Spleen (tissue), 7 donors: Measurements from ENCODE around the gene MPDU1.

ENCODE experiments used
- CTCF ChIP-seq, 11 experiments: fragments of 200-600 bp in 7 of 11; fragments of 450-650 bp in 4 of 11; sonication (generic) in 4 of 11; IDR thresholded peaks in 8 of 11; conservative IDR thresholded peaks in 3 of 11; 1 replicate in 7 of 11; 2 replicates in 4 of 11; pipeline versions ENCODE4 v1.4.0 to v1.8.0; 2016 to 2021; ENCODE audit warnings: antibody characterized with exemption in 11 of 11, inconsistent platforms in 4 of 11, mild to moderate bottlenecking in 1 of 11
- POLR2A ChIP-seq, 3 donors: fragments of 450-650 bp; IDR thresholded peaks; one replicate each; pipeline ENCODE4 v1.5.1; 2017; ENCODE audit warnings: antibody characterized with exemption in 3 of 3, mild to moderate bottlenecking in 1 of 3
- POLR2AphosphoS5 ChIP-seq, 3 donors: sonication (generic); formaldehyde crosslinking; IDR thresholded peaks; one replicate each; pipeline ENCODE4 v1.5.1; 2017; ENCODE audit warnings: antibody characterized with exemption in 3 of 3
- donor health status: DM: no; HTN: no; CAD: no; lungs with moderate emphysema.
- donor health status: DM: no; HTN: no; CAD: no.
- donor health status: DM: no; HTN: no; CAD: no.

- peak in 2 of 3 donors; percentile 50 to 51 for TF ChIP-seq POLR2AphosphoS5 (IDR thresholded peaks at IDR 0.05)
- no peak for TF ChIP-seq CTCF (IDR thresholded peaks at IDR 0.05 in 8 of 11, conservative IDR thresholded peaks at IDR 0.05 in 3 of 11)
- TF ChIP-seq POLR2A (IDR thresholded peaks at IDR 0.05), result no peak
These were observed 48.0 kb downstream of the MPDU1 start for GRCh38 chr17:7631398-7632380.
